ENCODE data around the gene RAMP3. TPM values are rescaled to one million over a fixed set of nuclear protein-coding genes. Genes with fewer than 3 reads are reported as not detected.

Gene RAMP3
- polyA plus RNA-seq, 3 donors, result not detected

DNA sequence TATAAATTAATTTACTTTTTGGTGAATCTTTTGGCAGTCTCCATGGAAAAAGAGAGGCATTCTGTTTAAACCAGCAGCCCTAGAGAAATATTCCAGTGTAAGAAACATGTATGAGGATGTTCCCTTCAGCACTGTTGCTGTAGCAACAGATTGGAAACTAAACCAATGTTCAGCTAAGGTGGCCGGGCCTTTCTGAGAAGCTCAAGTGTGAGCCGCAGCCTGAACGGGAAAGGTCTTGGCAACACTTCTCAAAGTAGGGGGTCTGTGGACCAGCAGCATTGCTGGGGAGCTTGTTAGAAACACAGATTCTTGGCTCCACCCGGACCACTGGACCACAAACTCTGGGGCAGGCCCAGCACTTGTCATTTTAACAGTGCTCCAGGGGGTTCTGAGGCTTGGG lies 36.2 kb downstream of the RAMP3 start:
- no peaks in the 10 kb centered on the region for H3K79me2 ChIP-seq (ENCODE audit: insufficient read depth, low read length)
- Mint-ChIP-seq H3K27me3 (ENCODE audit: low read depth in 3 of 3) (peaks cover 5 to 11% (median 6%) of the 10 kb centered on the region in 3 donors), H3K9me3 (peaks cover 15 to 54% (median 36%) of the 10 kb centered on the region in 7 donors), H3K4me1 (peaks cover 51% of the 10 kb centered on the region), H3K27ac (peak overlapping the region in 4 of 7 donors; percentile 27 to 94 (median 78)), H3K4me3 (no peak overlapping the region), H3K36me3 (peaks cover 16 to 19% of the 10 kb centered on the region in 2 donors)
- H3K4me1 ChIP-seq (ENCODE audit: control insufficient read depth in 1 of 2, insufficient read depth in 2 of 2, low read length in 2 of 2), result peaks cover 34 to 35% of the 10 kb centered on the region in 2 donors
- TF ChIP-seq, protein P1, sequence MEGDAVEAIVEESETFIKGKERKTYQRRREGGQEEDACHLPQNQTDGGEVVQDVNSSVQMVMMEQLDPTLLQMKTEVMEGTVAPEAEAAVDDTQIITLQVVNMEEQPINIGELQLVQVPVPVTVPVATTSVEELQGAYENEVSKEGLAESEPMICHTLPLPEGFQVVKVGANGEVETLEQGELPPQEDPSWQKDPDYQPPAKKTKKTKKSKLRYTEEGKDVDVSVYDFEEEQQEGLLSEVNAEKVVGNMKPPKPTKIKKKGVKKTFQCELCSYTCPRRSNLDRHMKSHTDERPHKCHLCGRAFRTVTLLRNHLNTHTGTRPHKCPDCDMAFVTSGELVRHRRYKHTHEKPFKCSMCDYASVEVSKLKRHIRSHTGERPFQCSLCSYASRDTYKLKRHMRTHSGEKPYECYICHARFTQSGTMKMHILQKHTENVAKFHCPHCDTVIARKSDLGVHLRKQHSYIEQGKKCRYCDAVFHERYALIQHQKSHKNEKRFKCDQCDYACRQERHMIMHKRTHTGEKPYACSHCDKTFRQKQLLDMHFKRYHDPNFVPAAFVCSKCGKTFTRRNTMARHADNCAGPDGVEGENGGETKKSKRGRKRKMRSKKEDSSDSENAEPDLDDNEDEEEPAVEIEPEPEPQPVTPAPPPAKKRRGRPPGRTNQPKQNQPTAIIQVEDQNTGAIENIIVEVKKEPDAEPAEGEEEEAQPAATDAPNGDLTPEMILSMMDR (IDR thresholded peaks at IDR 0.05), result no peak
- H3K4me3 ChIP-seq (replicated peaks in 1 of 3; ENCODE audit: low read depth in 2 of 3, low read length in 3 of 3), result peak overlapping the region in 1 of 3 experiments; percentile 71
- H2AFZ ChIP-seq (ENCODE audit: insufficient read depth, low read depth, low read length, poor library complexity, severe bottlenecking), result no peak overlapping the region
- WGBS (ENCODE audit: insufficient coverage), result 99% methylated on average over 4 of the region's 4 CpGs
- H3K36me3 ChIP-seq (replicated peaks in 1 of 2; ENCODE audit: control insufficient read depth in 1 of 2, insufficient read depth in 2 of 2, low read length in 2 of 2), result no peaks in the 10 kb centered on the region
- intact Hi-C loops (cut with micrococcal nuclease), result no loop called here
- H4K20me1 ChIP-seq (ENCODE audit: insufficient read depth, low read length), result no peaks in the 10 kb centered on the region
- H3K9ac ChIP-seq (ENCODE audit: insufficient read depth, low read length, poor library complexity, severe bottlenecking), result no peak overlapping the region
- no peaks in the 10 kb centered on the region for H3K27me3 ChIP-seq (ENCODE audit: control insufficient read depth in 2 of 2, insufficient read depth in 2 of 2, low read length in 2 of 2)
- H3K4me2 ChIP-seq (replicated peaks; ENCODE audit: extremely low read depth, low read length, poor library complexity, severe bottlenecking), result no peak overlapping the region
- H3K27ac ChIP-seq (ENCODE audit: low read depth in 1 of 2, low read length in 2 of 2), result peak overlapping the region in 1 of 2 donors; percentile 86
- peaks cover 3 to 36% of the 10 kb centered on the region in 2 donors for H3K9me3 ChIP-seq (replicated peaks in 1 of 2; ENCODE audit: control insufficient read depth in 1 of 2, insufficient read depth in 1 of 2, low read length in 2 of 2)
- no peak for DNase-seq

DNA sequence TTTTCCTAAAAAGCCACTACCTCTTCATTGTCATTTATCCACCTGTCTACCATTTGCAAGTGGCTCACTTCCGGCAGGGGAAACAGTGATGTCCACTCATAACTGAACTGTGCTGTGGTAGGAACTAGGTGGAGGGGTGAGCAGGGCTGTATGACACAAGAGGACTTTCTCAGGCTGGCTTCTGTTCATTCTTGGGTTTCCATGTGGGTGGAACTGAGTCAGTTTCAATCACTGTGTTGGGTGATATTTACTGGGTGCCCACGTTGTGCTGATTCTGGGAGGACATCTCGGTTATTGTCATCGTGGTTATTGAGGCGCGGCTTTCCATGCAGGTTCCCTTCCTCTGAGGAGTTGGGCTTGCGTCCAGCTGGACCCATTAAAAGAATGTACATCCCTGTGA lies 38.8 kb downstream of the RAMP3 start:
- Histone ChIP-seq H3K4me1 (ENCODE audit: control insufficient read depth in 1 of 2, insufficient read depth in 2 of 2, low read length in 2 of 2) (peaks cover 24 to 25% of the 10 kb centered on the region in 2 donors), H4K20me1 (ENCODE audit: insufficient read depth, low read length) (no peaks in the 10 kb centered on the region), H3K27me3 (ENCODE audit: control insufficient read depth in 2 of 2, insufficient read depth in 2 of 2, low read length in 2 of 2) (no peaks in the 10 kb centered on the region), H3K4me2 (replicated peaks; ENCODE audit: extremely low read depth, low read length, poor library complexity, severe bottlenecking) (no peak overlapping the region), H3K4me3 (replicated peaks in 1 of 3; ENCODE audit: low read depth in 2 of 3, low read length in 3 of 3) (no peak overlapping the region), H3K79me2 (ENCODE audit: insufficient read depth, low read length) (no peaks in the 10 kb centered on the region), H3K9ac (ENCODE audit: insufficient read depth, low read length, poor library complexity, severe bottlenecking) (no peak overlapping the region), H2AFZ (ENCODE audit: insufficient read depth, low read depth, low read length, poor library complexity, severe bottlenecking) (no peak overlapping the region), H3K9me3 (replicated peaks in 1 of 2; ENCODE audit: control insufficient read depth in 1 of 2, insufficient read depth in 1 of 2, low read length in 2 of 2) (peaks cover 3 to 25% of the 10 kb centered on the region in 2 donors), H3K36me3 (replicated peaks in 1 of 2; ENCODE audit: control insufficient read depth in 1 of 2, insufficient read depth in 2 of 2, low read length in 2 of 2) (no peaks in the 10 kb centered on the region), H3K27ac (ENCODE audit: low read depth in 1 of 2, low read length in 2 of 2) (no peak overlapping the region)
- no peak overlapping the region for H3K27ac Mint-ChIP-seq
- 87% methylated on average over 6 of the region's 7 CpGs for WGBS (ENCODE audit: insufficient coverage)
- TF ChIP-seq, protein P1 (IDR thresholded peaks at IDR 0.05), result no peak
- peaks cover 12 to 39% (median 27%) of the 10 kb centered on the region in 7 donors for H3K9me3 Mint-ChIP-seq
- peaks cover 6 to 13% (median 8%) of the 10 kb centered on the region in 3 donors for H3K27me3 Mint-ChIP-seq (ENCODE audit: low read depth in 3 of 3)
- no peak for DNase-seq
- H3K36me3 Mint-ChIP-seq, result peaks cover 3 to 6% of the 10 kb centered on the region in 2 donors
- intact Hi-C loops (cut with micrococcal nuclease), result no loop called here
- no peak overlapping the region for H3K4me3 Mint-ChIP-seq
- peaks cover 28% of the 10 kb centered on the region for H3K4me1 Mint-ChIP-seq
